ENCODE results near the gene OTOA.
"Not testable (repeated sequence)": the region's sequence is repeated elsewhere in the genome, so short reads cannot be mapped to it uniquely, and the experiment has no call there.

OTOA gene

GRCh38 chr16:21649826-21650406, 13.9 kb upstream of the OTOA start:
- not testable (repeated sequence) for H3K36me3 ChIP-seq (ENCODE audit: control insufficient read depth, insufficient read depth, low read length); DNase-seq; H3K4me3 ChIP-seq (ENCODE audit: insufficient read depth, low read depth, low read length, poor library complexity, severe bottlenecking); H3K9me3 ChIP-seq (ENCODE audit: control insufficient read depth, low read length); H3K27me3 ChIP-seq (replicated peaks; ENCODE audit: control insufficient read depth, insufficient read depth, low read length, poor library complexity, severe bottlenecking); H3K27ac ChIP-seq (ENCODE audit: insufficient read depth, low read length, poor library complexity, severe bottlenecking)
- H3K4me1 ChIP-seq (ENCODE audit: control insufficient read depth, insufficient read depth, low read length, poor library complexity, severe bottlenecking) = peaks cover 39% of the 10 kb centered on the region

GRCh38 chr16:21650521-21650920, 13.2 kb upstream of the OTOA start:
- peaks cover 35% of the 10 kb centered on the region for H3K4me1 ChIP-seq (ENCODE audit: control insufficient read depth, insufficient read depth, low read length, poor library complexity, severe bottlenecking)
- no peaks in the 10 kb centered on the region for H3K9me3 ChIP-seq (ENCODE audit: control insufficient read depth, low read length)
- no peak for DNase-seq
- H3K27me3 ChIP-seq (replicated peaks; ENCODE audit: control insufficient read depth, insufficient read depth, low read length, poor library complexity, severe bottlenecking) = no peaks in the 10 kb centered on the region
- peaks cover 6% of the 10 kb centered on the region for H3K36me3 ChIP-seq (ENCODE audit: control insufficient read depth, insufficient read depth, low read length)
- no peak overlapping the region for H3K27ac ChIP-seq (ENCODE audit: insufficient read depth, low read length, poor library complexity, severe bottlenecking)
- no peak overlapping the region for H3K4me3 ChIP-seq (ENCODE audit: insufficient read depth, low read depth, low read length, poor library complexity, severe bottlenecking)

DNA sequence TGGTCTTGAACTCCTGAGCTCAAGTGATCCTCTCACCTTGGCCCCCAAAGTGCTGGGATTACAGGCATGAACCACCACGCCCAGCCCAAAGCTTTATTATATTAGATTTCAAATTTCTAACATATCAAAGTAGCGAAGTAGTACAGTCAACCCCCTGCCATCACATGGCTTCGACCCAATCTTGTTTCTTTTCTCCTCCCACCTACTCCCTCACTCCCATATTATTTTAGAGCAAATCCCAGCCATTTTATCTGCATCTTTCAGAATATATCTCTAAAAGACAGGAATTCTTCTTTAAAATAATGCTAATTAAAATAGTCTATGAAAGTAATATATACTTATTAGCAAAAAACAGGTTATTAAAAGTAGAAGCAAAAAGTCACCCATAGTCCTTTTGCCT, 12.3 kb upstream of the OTOA start:
- no peak overlapping the region for H3K4me3 ChIP-seq (ENCODE audit: insufficient read depth, low read depth, low read length, poor library complexity, severe bottlenecking)

GRCh38 chr16:21652453-21652852, 11.3 kb upstream of the OTOA start, which contains the start of gene IGSF6:
IGSF6 (minus strand) TSS chr16:21652608; CDS start chr16:21652598, 10 bp downstream.
- H3K27ac ChIP-seq (ENCODE audit: insufficient read depth, low read length, poor library complexity, severe bottlenecking) = no peak within 1 kb of the TSS
- H3K4me1 ChIP-seq (ENCODE audit: control insufficient read depth, insufficient read depth, low read length, poor library complexity, severe bottlenecking) = peaks cover 24% of the 10 kb centered on the region
- no peaks in the 10 kb centered on the region for H3K9me3 ChIP-seq (ENCODE audit: control insufficient read depth, low read length)
- H3K36me3 ChIP-seq (ENCODE audit: control insufficient read depth, insufficient read depth, low read length) = peaks cover 14% of the 10 kb centered on the region
- no peak within 1 kb of the TSS for H3K4me3 ChIP-seq (ENCODE audit: insufficient read depth, low read depth, low read length, poor library complexity, severe bottlenecking)
- no peak for DNase-seq
- H3K27me3 ChIP-seq (replicated peaks; ENCODE audit: control insufficient read depth, insufficient read depth, low read length, poor library complexity, severe bottlenecking) = no peaks in the 10 kb centered on the region

More for the DNA sequence above, 12.3 kb upstream of the OTOA start:
- H3K27me3 ChIP-seq (replicated peaks; ENCODE audit: control insufficient read depth, insufficient read depth, low read length, poor library complexity, severe bottlenecking) = no peaks in the 10 kb centered on the region
- H3K36me3 ChIP-seq (ENCODE audit: control insufficient read depth, insufficient read depth, low read length) = peaks cover 11% of the 10 kb centered on the region
- no peaks in the 10 kb centered on the region for H3K9me3 ChIP-seq (ENCODE audit: control insufficient read depth, low read length)
- DNase-seq = no peak
- no peak overlapping the region for H3K27ac ChIP-seq (ENCODE audit: insufficient read depth, low read length, poor library complexity, severe bottlenecking)
- H3K4me1 ChIP-seq (ENCODE audit: control insufficient read depth, insufficient read depth, low read length, poor library complexity, severe bottlenecking) = peaks cover 26% of the 10 kb centered on the region

- H3K27me3 ChIP-seq (replicated peaks; ENCODE audit: control insufficient read depth, insufficient read depth, low read length, poor library complexity, severe bottlenecking) = no peaks in the 10 kb centered on the region
- H3K4me1 ChIP-seq (ENCODE audit: control insufficient read depth, insufficient read depth, low read length, poor library complexity, severe bottlenecking) = peaks cover 13% of the 10 kb centered on the region
- H3K36me3 ChIP-seq (ENCODE audit: control insufficient read depth, insufficient read depth, low read length) = peaks cover 14% of the 10 kb centered on the region
- no peak for DNase-seq
- no peak overlapping the region for H3K27ac ChIP-seq (ENCODE audit: insufficient read depth, low read length, poor library complexity, severe bottlenecking)
- H3K4me3 ChIP-seq (ENCODE audit: insufficient read depth, low read depth, low read length, poor library complexity, severe bottlenecking) = no peak overlapping the region
- no peaks in the 10 kb centered on the region for H3K9me3 ChIP-seq (ENCODE audit: control insufficient read depth, low read length)
Observed at GRCh38 chr16:21653571-21653970, 10.2 kb upstream of the OTOA start.

- H3K9me3 ChIP-seq (ENCODE audit: control insufficient read depth, low read length) = no peaks in the 10 kb centered on the region
- H3K4me3 ChIP-seq (ENCODE audit: insufficient read depth, low read depth, low read length, poor library complexity, severe bottlenecking) = no peak overlapping the region
- peaks cover 12% of the 10 kb centered on the region for H3K4me1 ChIP-seq (ENCODE audit: control insufficient read depth, insufficient read depth, low read length, poor library complexity, severe bottlenecking)
- no peaks in the 10 kb centered on the region for H3K27me3 ChIP-seq (replicated peaks; ENCODE audit: control insufficient read depth, insufficient read depth, low read length, poor library complexity, severe bottlenecking)
- no peak for DNase-seq
- peaks cover 14% of the 10 kb centered on the region for H3K36me3 ChIP-seq (ENCODE audit: control insufficient read depth, insufficient read depth, low read length)
- no peak overlapping the region for H3K27ac ChIP-seq (ENCODE audit: insufficient read depth, low read length, poor library complexity, severe bottlenecking)
Observed at GRCh38 chr16:21654466-21654865, 9.3 kb upstream of the OTOA start.

GRCh38 chr16:21654881-21655280, 8.9 kb upstream of the OTOA start:
- H3K4me3 ChIP-seq (ENCODE audit: insufficient read depth, low read depth, low read length, poor library complexity, severe bottlenecking) = no peak overlapping the region
- H3K9me3 ChIP-seq (ENCODE audit: control insufficient read depth, low read length) = no peaks in the 10 kb centered on the region
- DNase-seq = no peak
- H3K27ac ChIP-seq (ENCODE audit: insufficient read depth, low read length, poor library complexity, severe bottlenecking) = no peak overlapping the region
- peaks cover 12% of the 10 kb centered on the region for H3K4me1 ChIP-seq (ENCODE audit: control insufficient read depth, insufficient read depth, low read length, poor library complexity, severe bottlenecking)
- peaks cover 14% of the 10 kb centered on the region for H3K36me3 ChIP-seq (ENCODE audit: control insufficient read depth, insufficient read depth, low read length)
- no peaks in the 10 kb centered on the region for H3K27me3 ChIP-seq (replicated peaks; ENCODE audit: control insufficient read depth, insufficient read depth, low read length, poor library complexity, severe bottlenecking)

GRCh38 chr16:21656795-21657768, 6.7 kb upstream of the OTOA start:
- DNase-seq = peak in 1 of 3 donors; percentile 29
- Histone ChIP-seq H3K36me3 (ENCODE audit: control insufficient read depth, insufficient read depth, low read length) (peaks cover 14% of the 10 kb centered on the region), H3K27ac (ENCODE audit: insufficient read depth, low read length, poor library complexity, severe bottlenecking) (no peak overlapping the region), H3K27me3 (replicated peaks; ENCODE audit: control insufficient read depth, insufficient read depth, low read length, poor library complexity, severe bottlenecking) (no peaks in the 10 kb centered on the region), H3K9me3 (ENCODE audit: control insufficient read depth, low read length) (no peaks in the 10 kb centered on the region), H3K4me1 (ENCODE audit: control insufficient read depth, insufficient read depth, low read length, poor library complexity, severe bottlenecking) (peaks cover 18% of the 10 kb centered on the region), H3K4me3 (ENCODE audit: insufficient read depth, low read depth, low read length, poor library complexity, severe bottlenecking) (no peak overlapping the region)

- Histone ChIP-seq H3K27ac (ENCODE audit: insufficient read depth, low read length, poor library complexity, severe bottlenecking) (no peak overlapping the region), H3K27me3 (replicated peaks; ENCODE audit: control insufficient read depth, insufficient read depth, low read length, poor library complexity, severe bottlenecking) (no peaks in the 10 kb centered on the region), H3K9me3 (ENCODE audit: control insufficient read depth, low read length) (no peaks in the 10 kb centered on the region), H3K4me1 (ENCODE audit: control insufficient read depth, insufficient read depth, low read length, poor library complexity, severe bottlenecking) (peaks cover 18% of the 10 kb centered on the region), H3K4me3 (ENCODE audit: insufficient read depth, low read depth, low read length, poor library complexity, severe bottlenecking) (no peak overlapping the region), H3K36me3 (ENCODE audit: control insufficient read depth, insufficient read depth, low read length) (peaks cover 14% of the 10 kb centered on the region)
- no peak for DNase-seq
Observed at GRCh38 chr16:21659124-21659523, 4.6 kb upstream of the OTOA start.
